ENCODE results near the gene CIC.

The CIC gene

DNA sequence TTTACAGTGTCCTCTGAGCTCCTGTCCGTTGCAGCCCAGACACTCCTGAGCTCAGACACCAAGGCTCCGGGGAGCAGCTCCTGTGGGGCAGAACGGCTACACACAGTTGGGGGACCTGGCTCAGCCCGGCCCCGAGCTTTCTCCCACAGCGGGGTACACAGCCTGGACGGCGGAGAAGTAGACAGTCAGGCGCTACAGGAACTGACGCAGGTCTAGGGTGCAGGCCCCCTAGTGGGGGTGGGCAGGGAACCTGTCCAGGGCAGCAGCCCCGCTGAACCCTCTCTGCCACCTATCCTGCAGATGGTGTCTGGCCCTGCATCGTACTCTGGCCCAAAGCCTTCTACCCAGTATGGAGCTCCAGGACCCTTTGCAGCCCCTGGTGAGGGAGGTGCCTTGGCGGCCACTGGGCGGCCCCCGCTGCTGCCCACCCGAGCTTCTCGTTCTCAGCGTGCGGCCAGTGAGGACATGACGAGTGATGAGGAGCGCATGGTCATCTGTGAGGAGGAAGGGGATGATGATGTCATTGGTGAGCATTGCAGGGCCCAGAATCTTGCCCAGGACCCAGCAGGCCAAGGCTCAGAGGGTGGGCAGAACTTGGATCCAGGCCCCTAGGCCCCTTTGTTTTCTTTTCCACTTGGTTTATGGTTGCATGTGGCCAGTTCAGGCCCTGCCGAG lies 20.0 kb downstream of the CIC start:
- H3K4me3 ChIP-seq (ENCODE audit: low read depth, low read length), result no peak overlapping the region
- no peak for TF ChIP-seq CTCF (IDR thresholded peaks at IDR 0.05; ENCODE audit: borderline replicate concordance, insufficient read depth, low read depth, low read length)

DNA sequence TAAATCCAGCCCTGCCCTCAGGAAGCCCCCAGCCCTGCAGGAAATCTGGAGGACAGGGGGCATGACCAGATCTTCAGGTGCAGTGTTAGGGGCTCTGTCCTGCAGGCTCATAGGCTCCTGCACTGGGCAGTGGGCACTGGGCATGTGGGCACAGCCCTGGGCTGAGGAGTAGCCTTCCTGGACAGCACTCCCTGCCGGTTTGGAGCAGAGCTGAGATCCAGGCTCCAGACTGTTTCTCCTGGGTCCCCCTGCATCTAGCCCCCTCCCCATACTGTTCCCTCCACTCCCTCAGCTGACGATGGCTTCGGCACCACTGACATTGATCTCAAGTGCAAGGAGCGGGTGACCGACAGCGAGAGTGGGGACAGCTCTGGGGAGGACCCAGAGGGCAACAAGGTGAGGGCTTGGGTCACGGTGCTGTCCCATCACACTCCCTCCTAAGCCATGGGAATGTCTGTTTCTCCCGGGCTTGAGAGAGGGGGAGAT lies 20.5 kb downstream of the CIC start:
- no peak for TF ChIP-seq CTCF (IDR thresholded peaks at IDR 0.05; ENCODE audit: borderline replicate concordance, insufficient read depth, low read depth, low read length)
- H3K4me3 ChIP-seq (ENCODE audit: low read depth, low read length), result no peak overlapping the region

- no peak for TF ChIP-seq CTCF (IDR thresholded peaks at IDR 0.05; ENCODE audit: borderline replicate concordance, insufficient read depth, low read depth, low read length)
- no peak overlapping the region for H3K4me3 ChIP-seq (ENCODE audit: low read depth, low read length)
These were observed 21.1 kb downstream of the CIC start for GRCh38 chr19:42290136-42290522.

DNA sequence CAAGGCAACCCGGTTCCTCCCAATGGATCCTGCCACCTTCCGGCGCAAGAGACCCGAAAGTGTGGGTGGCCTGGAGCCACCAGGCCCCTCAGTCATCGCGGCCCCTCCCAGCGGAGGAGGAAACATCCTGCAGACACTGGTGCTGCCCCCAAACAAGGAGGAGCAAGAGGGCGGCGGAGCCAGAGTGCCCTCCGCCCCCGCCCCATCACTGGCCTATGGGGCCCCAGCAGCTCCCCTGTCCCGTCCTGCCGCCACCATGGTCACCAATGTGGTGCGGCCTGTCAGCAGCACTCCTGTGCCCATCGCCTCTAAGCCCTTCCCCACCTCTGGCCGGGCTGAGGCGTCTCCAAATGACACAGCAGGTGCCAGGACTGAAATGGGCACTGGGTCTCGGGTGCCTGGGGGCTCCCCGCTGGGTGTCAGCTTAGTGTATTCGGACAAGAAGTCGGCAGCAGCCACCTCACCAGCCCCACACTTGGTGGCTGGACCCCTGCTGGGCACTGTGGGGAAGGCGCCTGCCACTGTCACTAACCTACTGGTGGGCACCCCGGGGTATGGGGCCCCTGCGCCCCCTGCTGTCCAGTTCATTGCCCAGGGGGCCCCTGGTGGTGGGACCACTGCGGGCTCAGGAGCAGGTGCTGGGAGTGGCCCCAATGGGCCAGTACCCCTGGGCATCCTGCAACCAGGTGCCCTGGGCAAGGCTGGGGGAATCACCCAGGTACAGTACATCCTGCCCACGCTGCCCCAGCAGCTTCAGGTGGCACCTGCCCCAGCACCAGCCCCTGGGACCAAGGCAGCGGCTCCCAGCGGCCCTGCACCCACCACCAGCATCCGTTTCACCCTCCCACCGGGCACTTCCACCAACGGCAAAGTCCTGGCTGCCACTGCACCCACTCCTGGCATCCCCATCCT lies 21.7 kb downstream of the CIC start:
- H3K4me3 ChIP-seq (ENCODE audit: low read depth, low read length), result no peak overlapping the region
- peak; percentile 72 for TF ChIP-seq CTCF (IDR thresholded peaks at IDR 0.05; ENCODE audit: borderline replicate concordance, insufficient read depth, low read depth, low read length)

DNA sequence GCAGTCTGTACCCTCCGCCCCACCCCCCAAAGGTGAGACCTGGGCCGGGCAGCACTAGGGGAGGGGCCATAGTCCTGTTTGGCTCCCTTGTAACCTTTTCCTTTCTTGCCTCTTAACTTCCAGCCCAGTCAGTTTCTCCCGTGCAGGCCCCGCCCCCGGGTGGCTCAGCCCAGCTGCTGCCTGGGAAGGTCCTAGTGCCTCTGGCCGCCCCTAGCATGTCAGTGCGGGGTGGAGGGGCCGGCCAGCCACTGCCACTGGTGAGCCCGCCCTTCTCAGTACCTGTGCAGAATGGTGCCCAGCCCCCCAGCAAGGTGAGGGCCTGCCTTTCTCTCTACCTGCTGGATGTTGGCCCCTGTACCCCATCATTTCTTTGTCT lies 22.4 kb downstream of the CIC start:
- TF ChIP-seq CTCF (IDR thresholded peaks at IDR 0.05; ENCODE audit: borderline replicate concordance, insufficient read depth, low read depth, low read length), result no peak
- no peak overlapping the region for H3K4me3 ChIP-seq (ENCODE audit: low read depth, low read length)

DNA sequence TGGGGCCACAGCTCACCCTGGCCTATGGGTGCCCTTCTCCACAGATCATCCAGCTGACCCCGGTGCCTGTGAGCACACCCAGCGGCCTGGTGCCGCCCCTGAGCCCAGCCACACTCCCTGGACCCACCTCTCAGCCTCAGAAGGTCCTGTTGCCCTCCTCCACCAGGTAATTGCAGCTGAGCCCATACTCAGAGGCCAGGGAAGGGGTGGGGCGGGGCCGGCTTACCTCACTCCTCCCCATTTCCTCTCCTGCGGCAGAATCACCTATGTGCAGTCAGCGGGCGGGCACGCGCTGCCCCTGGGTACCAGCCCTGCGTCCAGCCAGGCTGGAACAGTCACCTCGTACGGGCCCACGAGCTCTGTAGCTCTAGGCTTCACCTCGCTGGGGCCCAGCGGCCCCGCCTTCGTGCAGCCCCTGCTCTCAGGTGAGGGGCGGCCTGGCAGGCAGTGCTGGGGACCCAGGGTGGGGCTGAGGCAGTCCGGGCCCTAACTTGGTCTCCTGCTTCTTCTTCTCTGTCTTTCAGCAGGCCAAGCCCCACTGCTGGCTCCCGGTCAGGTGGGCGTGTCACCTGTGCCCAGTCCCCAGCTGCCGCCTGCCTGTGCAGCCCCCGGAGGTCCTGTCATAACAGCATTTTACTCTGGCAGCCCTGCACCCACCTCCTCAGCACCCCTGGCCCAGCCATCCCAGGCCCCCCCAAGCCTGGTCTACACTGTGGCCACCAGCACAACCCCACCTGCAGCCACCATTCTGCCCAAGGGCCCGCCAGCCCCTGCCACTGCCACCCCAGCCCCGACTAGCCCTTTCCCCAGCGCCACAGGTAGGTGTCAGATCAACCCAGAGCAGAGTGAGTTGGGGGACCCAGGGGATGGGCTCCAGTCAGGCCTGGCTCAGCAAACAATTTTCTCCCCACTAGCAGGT lies 23.2 kb downstream of the CIC start:
- H3K4me3 ChIP-seq (ENCODE audit: low read depth, low read length), result no peak overlapping the region
- no peak for TF ChIP-seq CTCF (IDR thresholded peaks at IDR 0.05; ENCODE audit: borderline replicate concordance, insufficient read depth, low read depth, low read length)

Data from GM12875 (cell line).